Stimulated activated CD8-positive, alpha-beta memory T cell treated with anti-CD3 and anti-CD28 coated beads, Interleukin-15, amount 100 ng/mL, for 48 hours (primary cell): Measurements from ENCODE around the gene ACVR2A.

ENCODE experiments used
- DNase-seq, 2 donors: peaks; one replicate each; pipeline ENCODE4 v3.0.0-alpha.2; 2020; ENCODE audit warnings: low read depth in 2 of 2

The ACVR2A gene

GRCh38 chr2:147844697-147845410 is at the start of gene ACVR2A:
ACVR2A (plus strand) TSS chr2:147845029; CDS start chr2:147845153, 124 bp downstream.
- DNase-seq = peak; percentile 0 to 6

- DNase-seq = no peak
These were observed 44.5 kb upstream of the ACVR2A start for GRCh38 chr2:147800316-147800715.

GRCh38 chr2:147806846-147807245 is 38.0 kb upstream of the ACVR2A start:
- DNase-seq = no peak

- DNase-seq = no peak
These were observed 36.3 kb upstream of the ACVR2A start for GRCh38 chr2:147808520-147808919.

GRCh38 chr2:147810883-147811765 is 33.7 kb upstream of the ACVR2A start:
- DNase-seq = no peak

GRCh38 chr2:147818741-147819140 is 26.1 kb upstream of the ACVR2A start:
- no peak for DNase-seq

- DNase-seq = no peak
These were observed 20.2 kb upstream of the ACVR2A start for GRCh38 chr2:147824620-147825019.

GRCh38 chr2:147826278-147827087 is 18.3 kb upstream of the ACVR2A start:
- DNase-seq = no peak

- no peak for DNase-seq
These were observed 17.8 kb upstream of the ACVR2A start for GRCh38 chr2:147827088-147827375.

GRCh38 chr2:147829106-147829505 is 15.7 kb upstream of the ACVR2A start:
- no peak for DNase-seq

GRCh38 chr2:147836099-147836498 is 8.7 kb upstream of the ACVR2A start:
- no peak for DNase-seq

- no peak for DNase-seq
These were observed 1.4 kb upstream of the ACVR2A start for GRCh38 chr2:147843391-147843863.

- peak; percentile 78 to 80 for DNase-seq
These were observed 749 bp upstream of the ACVR2A start for GRCh38 chr2:147843864-147844696.

GRCh38 chr2:147845411-147845971 is 662 bp downstream of the ACVR2A start:
- peak; percentile 12 to 29 for DNase-seq

GRCh38 chr2:147846412-147847081 is 1.7 kb downstream of the ACVR2A start:
- no peak for DNase-seq

GRCh38 chr2:147847746-147848391 is 3.0 kb downstream of the ACVR2A start:
- no peak for DNase-seq

GRCh38 chr2:147850838-147851237 is 6.0 kb downstream of the ACVR2A start:
- DNase-seq = no peak

- no peak for DNase-seq
These were observed 6.6 kb downstream of the ACVR2A start for GRCh38 chr2:147851244-147851930.

- no peak for DNase-seq
These were observed 9.8 kb downstream of the ACVR2A start for GRCh38 chr2:147854557-147855134.
